ENCODE data around the gene CDCA7. TPM values are rescaled to one million over a fixed set of nuclear protein-coding genes. Genes with fewer than 3 reads are reported as not detected.
"Not testable (repeated sequence)": the region's sequence is repeated elsewhere in the genome, so short reads cannot be mapped to it uniquely, and the experiment has no call there.

Gene CDCA7
- total and polyA plus RNA-seq, 10 donors, result 1.3 to 12.4 (median 2.8) TPM

DNA sequence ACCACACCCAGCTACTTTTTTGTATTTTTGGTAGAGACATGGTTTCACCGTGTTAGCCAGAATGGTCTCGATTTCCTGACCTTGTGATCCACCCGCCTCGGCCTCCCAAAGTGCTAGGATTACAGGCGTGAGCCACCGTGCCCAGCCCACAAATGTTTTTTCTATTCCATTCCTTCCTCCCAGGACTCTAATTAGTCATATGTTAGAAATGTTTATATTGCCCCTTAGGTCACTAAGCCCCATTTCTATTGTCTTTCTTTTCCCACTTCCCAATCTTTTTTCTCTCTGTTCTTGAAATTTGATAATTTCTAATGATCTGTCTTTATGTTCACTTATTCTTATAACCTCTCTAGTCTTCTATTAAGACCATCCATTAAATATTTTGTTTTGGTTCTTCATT, 31.3 kb upstream of the CDCA7 start:
- WGBS, 5 donors, result 89 to 96% (median 93%) methylated on average over 6 of the region's 6 CpGs
- no peaks in the 10 kb centered on the region for H3K4me1 ChIP-seq
- H3K4me3 ChIP-seq, result no peak overlapping the region
- H3K9me3 ChIP-seq, result peaks cover 0 to 68% (median 53%) of the 10 kb centered on the region in 8 donors
- intact Hi-C loops (cut with DNase I; ENCODE audit: low total_unique reads), result no loop called here
- H3K27ac ChIP-seq, result no peak overlapping the region
- DNase-seq, result no peak
- no peaks in the 10 kb centered on the region for H3K36me3 ChIP-seq
- no peaks in the 10 kb centered on the region for H3K27me3 ChIP-seq (replicated peaks in 1 of 7)
- TF ChIP-seq, protein P1, sequence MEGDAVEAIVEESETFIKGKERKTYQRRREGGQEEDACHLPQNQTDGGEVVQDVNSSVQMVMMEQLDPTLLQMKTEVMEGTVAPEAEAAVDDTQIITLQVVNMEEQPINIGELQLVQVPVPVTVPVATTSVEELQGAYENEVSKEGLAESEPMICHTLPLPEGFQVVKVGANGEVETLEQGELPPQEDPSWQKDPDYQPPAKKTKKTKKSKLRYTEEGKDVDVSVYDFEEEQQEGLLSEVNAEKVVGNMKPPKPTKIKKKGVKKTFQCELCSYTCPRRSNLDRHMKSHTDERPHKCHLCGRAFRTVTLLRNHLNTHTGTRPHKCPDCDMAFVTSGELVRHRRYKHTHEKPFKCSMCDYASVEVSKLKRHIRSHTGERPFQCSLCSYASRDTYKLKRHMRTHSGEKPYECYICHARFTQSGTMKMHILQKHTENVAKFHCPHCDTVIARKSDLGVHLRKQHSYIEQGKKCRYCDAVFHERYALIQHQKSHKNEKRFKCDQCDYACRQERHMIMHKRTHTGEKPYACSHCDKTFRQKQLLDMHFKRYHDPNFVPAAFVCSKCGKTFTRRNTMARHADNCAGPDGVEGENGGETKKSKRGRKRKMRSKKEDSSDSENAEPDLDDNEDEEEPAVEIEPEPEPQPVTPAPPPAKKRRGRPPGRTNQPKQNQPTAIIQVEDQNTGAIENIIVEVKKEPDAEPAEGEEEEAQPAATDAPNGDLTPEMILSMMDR (IDR thresholded peaks at IDR 0.05 in 8 of 11, conservative IDR thresholded peaks at IDR 0.05 in 3 of 11), result no peak
- TF ChIP-seq POLR2A (IDR thresholded peaks at IDR 0.05) (no peak), POLR2AphosphoS5 (IDR thresholded peaks at IDR 0.05) (no peak)

DNA sequence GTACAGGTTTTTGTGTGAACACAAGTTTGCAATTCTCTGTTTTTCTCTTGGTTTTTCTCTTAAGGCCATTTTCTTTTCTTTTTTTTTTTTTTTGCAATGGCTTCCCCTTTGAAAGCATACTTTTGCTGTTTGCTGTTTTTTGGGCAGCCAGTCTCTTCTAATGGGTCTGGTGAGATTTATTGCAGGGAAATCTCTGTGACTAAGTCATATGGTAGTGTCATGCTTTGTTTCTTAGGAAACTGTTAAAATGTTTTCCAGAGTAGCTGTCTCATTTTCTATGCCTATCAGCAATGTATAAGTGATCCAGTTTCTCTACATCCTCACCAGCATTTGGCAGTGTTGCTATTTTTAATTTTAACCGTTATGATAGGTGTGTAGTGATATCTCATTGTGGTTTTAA, 27.9 kb upstream of the CDCA7 start:
- H3K4me3 ChIP-seq, result no peak overlapping the region
- no peaks in the 10 kb centered on the region for H3K27me3 ChIP-seq (replicated peaks in 1 of 7)
- no peak for DNase-seq
- no peak overlapping the region for H3K27ac ChIP-seq
- 70 to 78% (median 73%) methylated on average over 1 of the region's 1 CpG for WGBS, 5 donors
- H3K9me3 ChIP-seq, result peaks cover 0 to 84% (median 65%) of the 10 kb centered on the region in 8 donors
- no peak for TF ChIP-seq POLR2A (IDR thresholded peaks at IDR 0.05)
- TF ChIP-seq, protein P1 (IDR thresholded peaks at IDR 0.05 in 8 of 11, conservative IDR thresholded peaks at IDR 0.05 in 3 of 11), result no peak
- no peak for TF ChIP-seq POLR2AphosphoS5 (IDR thresholded peaks at IDR 0.05)
- no peaks in the 10 kb centered on the region for H3K4me1 ChIP-seq
- intact Hi-C loops (cut with DNase I; ENCODE audit: low total_unique reads), result no loop called here
- no peaks in the 10 kb centered on the region for H3K36me3 ChIP-seq

DNA sequence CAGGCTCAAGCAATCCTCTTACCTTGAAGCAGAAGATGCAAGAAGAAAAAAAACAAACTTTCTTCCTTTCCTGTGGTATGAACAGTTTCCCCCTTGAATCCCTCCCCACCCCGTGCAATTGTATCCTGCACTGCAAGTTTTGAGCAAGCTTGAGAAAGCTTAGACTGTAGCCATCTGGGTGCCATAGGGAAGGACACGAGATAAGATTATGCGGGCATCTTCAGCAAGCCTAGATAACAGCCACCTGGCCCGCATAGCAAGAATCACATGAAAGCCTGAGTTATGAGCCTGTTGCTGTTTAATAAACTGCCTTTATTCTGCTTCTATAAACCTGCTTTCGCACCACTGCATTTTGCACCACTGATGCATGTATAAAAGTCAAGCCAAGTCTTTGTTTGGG, 27.3 kb upstream of the CDCA7 start:
- H3K27me3 ChIP-seq (replicated peaks in 1 of 7), result no peaks in the 10 kb centered on the region
- intact Hi-C loops (cut with DNase I; ENCODE audit: low total_unique reads), result no loop called here
- H3K27ac ChIP-seq, result no peak overlapping the region
- no peak for DNase-seq
- TF ChIP-seq, protein P1 (IDR thresholded peaks at IDR 0.05 in 8 of 11, conservative IDR thresholded peaks at IDR 0.05 in 3 of 11), result no peak
- TF ChIP-seq POLR2A (IDR thresholded peaks at IDR 0.05), result no peak
- no peak for TF ChIP-seq POLR2AphosphoS5 (IDR thresholded peaks at IDR 0.05)
- H3K9me3 ChIP-seq, result peaks cover 0 to 90% (median 72%) of the 10 kb centered on the region in 8 donors
- no peak overlapping the region for H3K4me3 ChIP-seq
- 82 to 92% (median 88%) methylated on average over 5 of the region's 5 CpGs for WGBS, 5 donors
- H3K4me1 ChIP-seq, result no peaks in the 10 kb centered on the region
- H3K36me3 ChIP-seq, result no peaks in the 10 kb centered on the region

DNA sequence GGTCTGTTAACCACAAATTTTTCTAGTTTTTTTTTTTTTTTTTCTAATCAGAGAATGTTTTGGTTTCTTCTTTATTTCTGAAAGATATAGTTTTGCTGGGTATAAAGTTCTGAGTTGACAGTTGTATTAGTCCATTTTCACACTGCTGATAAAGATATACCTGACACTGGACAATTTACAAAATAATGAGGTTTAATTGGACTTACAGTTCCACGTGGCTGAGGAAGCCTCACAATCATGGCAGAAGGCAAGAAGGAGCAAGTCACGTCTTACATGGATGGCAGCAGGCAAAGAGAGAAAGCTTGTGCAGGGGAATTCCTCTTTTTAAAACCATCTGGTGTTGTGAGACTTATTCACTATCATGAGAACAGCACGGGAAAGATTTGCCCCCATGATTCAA, 21.7 kb upstream of the CDCA7 start:
- H3K36me3 ChIP-seq; intact Hi-C loops (cut with DNase I; ENCODE audit: low total_unique reads); DNase-seq; H3K27ac ChIP-seq; H3K4me1 ChIP-seq; H3K4me3 ChIP-seq; H3K27me3 ChIP-seq (replicated peaks in 1 of 7): not testable (repeated sequence)
- 54 to 85% (median 77%) methylated on average over 3 of the region's 3 CpGs for WGBS, 5 donors
- H3K9me3 ChIP-seq, result peaks cover 0 to 66% (median 56%) of the 10 kb centered on the region in 8 donors

DNA sequence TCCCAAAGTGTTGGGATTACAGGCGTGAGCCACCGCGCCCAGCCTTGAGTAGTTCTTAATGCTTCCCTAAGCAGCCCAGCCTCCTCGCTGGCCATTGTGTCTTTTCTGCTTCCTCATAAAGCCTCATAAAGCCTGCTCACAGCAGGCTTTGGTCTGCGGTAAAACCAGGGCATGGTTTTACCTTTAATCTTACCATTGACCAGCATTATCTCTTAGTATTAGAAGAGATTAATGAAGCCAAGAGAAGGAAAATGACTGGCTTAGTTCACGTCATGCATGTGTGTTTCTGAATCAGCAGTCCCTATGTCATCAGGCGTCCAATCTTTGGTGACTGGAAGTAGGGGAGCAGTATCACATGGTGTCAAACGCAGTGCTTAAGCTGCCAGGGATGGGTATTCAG, 14.9 kb upstream of the CDCA7 start:
- no peak for DNase-seq
- peaks cover 0 to 7% (median 2%) of the 10 kb centered on the region in 8 donors for H3K9me3 ChIP-seq
- no peaks in the 10 kb centered on the region for H3K36me3 ChIP-seq
- H3K4me3 ChIP-seq, result no peak overlapping the region
- H3K27me3 ChIP-seq (replicated peaks in 1 of 7), result peaks cover 0 to 7% (median 0%) of the 10 kb centered on the region in 7 donors
- intact Hi-C loops (cut with DNase I; ENCODE audit: low total_unique reads), result no loop called here
- TF ChIP-seq, protein P1 (IDR thresholded peaks at IDR 0.05 in 8 of 11, conservative IDR thresholded peaks at IDR 0.05 in 3 of 11), result no peak
- TF ChIP-seq POLR2AphosphoS5 (IDR thresholded peaks at IDR 0.05) (no peak), POLR2A (IDR thresholded peaks at IDR 0.05) (no peak)
- 91 to 98% (median 94%) methylated on average over 8 of the region's 8 CpGs for WGBS, 5 donors
- no peak overlapping the region for H3K27ac ChIP-seq
- H3K4me1 ChIP-seq, result no peaks in the 10 kb centered on the region
